NK-92 (cell line): ENCODE measurements around the gene UNKL.

ENCODE experiments used
- DNase-seq: peaks from one replicate; lab custom pipeline; 2025; ENCODE audit not compliant: unreplicated experiment; lab: John Stamatoyannopoulos, UW

Gene UNKL

DNA sequence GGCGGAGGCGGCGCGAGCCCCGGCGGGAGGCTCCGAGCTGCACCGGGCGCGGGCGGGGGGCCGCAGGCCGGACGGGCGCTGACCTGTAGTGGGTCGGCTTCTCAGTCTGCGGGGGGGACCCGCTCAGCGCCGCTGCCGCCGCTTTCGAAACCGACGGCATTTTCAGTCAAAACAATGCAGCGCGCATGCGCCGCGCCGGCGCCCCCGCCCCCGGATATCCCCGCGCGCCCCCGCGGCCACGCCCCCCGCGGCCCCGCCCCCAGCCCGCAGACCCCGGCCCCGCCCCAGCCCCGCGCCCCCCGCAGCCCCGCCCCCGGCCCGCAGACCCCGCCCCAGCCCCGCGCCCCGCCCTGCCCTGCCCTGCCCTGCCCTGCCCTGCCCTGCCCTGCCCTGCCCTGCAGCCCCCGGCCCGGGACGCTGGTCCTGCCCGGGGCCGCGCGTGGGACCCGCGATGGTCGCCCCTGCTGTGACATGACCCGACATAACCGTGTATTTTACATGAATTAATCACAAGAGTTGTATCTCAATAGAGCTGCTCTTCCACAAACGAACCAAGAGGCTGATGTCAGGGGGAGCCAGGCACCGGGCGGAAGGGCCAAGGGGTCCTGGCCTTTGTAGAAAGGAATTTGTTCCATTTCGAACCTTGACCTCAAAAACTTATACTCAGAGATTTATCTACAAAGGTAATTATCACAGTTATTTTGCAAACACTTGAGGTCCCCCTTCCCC is at the start of gene UNKL:
Gene UNKL, minus strand, starts transcription at position 173 of the 729 bp plus-strand sequence. Its CDS starts 13 bp downstream, at position 160.
- DNase-seq: no peak

GRCh38 chr16:1461146-1461545 is 46.6 kb upstream of the UNKL start:
- no peak for DNase-seq

GRCh38 chr16:1460602-1461138 is 46.2 kb upstream of the UNKL start:
- no peak for DNase-seq

- no peak for DNase-seq
Observed at GRCh38 chr16:1459967-1460366, 45.5 kb upstream of the UNKL start.

DNA sequence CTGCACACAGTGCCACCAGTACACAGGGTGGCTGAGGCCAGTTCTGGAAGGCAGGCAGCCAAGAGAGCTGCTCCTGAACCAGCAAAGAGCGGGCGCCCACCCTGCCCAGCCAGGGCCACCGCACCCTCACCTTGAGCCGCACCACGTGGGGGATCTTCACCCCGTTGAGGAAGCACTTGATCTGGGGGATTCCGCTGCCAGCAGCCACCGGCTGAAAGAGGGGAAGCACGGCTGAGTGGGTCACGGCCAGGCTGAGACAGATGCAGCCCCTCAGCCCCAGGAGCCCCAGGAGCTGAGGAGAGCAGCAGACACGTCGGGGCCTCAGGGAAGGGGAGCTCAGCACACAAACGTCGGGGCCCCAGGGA is 44.5 kb upstream of the UNKL start:
- DNase-seq: no peak

GRCh38 chr16:1458336-1458976 is 44.0 kb upstream of the UNKL start:
- DNase-seq: no peak

GRCh38 chr16:1457489-1458245 is 43.2 kb upstream of the UNKL start:
- DNase-seq: no peak

DNA sequence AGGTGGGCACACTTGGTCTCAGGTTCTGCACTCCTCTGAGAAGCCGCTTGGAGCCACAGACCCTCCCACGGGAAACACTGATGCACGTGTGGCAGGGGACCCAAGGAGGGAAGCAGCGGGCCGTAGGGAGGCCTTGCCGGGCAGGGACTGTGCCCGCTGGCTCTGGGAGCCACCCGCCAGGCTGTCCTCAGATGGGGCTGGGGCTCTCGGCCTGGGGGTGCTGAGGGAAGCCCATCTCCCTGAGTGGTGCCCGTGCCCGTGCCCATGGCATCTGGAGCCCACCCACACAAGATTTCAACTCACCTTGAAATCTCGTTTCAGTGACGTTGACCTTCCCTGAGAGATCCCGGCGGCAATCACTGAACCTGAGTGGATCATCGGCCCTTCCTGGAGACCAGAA is 42.4 kb upstream of the UNKL start:
- no peak for DNase-seq

GRCh38 chr16:1455190-1456171 is 41.0 kb upstream of the UNKL start:
- DNase-seq: no peak

- no peak for DNase-seq
Observed at GRCh38 chr16:1454561-1454960, 40.1 kb upstream of the UNKL start.

DNA sequence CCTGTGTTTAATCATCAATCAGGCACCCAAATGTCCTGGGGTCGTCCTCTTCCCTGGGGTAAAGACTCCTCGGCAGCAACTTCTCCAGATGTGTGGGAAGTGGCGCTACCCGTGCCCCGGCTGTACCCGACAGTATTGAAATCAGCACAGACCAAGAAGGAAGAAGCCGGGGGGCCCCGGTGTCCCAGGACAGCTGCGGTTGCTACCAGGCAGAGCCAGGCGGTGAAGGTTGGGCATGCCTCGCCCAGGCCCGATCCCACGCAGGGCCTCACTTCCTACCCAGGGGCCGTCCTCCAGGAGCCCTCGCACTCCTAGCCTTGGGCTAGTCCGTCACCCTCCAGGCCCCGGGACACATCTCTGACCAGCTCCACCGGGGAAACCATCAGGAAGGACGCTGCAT is 38.8 kb upstream of the UNKL start:
- DNase-seq: no peak

DNA sequence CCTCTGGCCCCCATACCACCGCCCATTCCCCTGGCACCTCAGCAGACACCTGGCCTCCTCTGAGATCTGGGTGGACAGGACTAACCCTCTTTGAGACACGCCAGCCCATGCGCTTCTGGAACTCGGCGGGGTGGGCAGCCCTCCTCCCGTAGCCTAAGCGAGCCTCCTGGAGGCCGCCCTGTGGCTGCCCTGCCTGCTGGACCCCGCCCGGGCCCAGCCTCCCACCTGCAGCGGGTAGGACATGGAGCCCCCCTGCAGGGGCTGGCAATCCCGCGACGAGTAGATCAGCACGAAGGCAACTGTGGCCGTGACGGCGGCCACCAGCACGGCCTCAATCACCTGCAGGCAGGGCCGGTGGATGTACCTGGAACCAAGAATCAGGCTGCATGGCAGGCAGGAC is 38.0 kb upstream of the UNKL start:
- DNase-seq: no peak

DNA sequence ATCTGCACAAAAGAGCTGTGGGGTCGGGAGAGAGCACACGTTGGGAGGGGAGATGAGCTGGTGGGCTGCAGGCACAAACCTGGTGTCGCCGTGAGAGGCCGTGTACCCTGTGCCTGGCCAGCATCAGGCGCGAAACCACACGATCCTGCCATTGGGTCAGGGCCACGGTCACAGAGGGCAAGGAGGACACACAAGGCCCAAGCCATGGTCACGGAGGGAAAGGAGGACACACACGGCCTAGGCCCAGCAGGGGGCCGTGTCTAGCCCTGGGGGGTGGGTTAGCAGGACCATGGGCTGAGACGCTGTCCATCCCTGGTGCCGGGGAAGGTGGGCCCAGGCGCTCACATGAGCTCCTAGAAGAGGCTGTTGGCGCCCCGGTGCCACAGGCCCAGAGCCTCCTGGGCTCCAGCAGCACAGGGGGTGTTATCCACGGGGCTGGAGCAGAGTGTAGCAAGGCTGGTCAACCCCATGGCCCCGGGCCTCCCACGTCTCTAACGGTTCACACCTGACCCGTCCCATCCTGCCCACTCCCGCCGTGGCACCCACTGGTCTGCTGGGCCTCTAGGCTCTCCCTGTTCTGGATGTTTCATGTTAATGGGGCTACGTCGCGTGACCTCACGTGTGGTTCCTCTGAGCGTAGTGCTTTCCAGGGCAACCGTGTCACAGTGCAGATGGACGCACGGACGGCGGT is 37.3 kb upstream of the UNKL start:
- no peak for DNase-seq

GRCh38 chr16:1450841-1451240 is 36.3 kb upstream of the UNKL start:
- no peak for DNase-seq

DNA sequence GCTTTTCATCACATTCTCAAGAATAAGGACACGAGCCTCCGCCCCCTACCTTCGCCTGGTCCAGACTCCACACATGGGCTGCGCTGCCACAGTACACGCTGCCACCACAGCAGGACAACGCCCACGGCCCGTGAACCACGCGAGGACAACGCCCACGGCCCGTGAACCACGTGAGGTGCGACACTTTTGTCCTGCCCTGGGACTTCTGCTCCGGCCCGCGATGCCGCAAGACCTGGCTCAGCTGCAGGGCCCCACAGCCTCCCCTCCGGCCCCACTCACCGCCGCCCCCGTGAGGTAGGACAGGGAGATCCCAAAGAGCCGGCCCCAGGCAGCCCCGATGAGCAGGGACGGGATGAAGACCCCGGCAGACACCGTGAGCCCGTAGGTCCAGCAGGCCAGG is 35.7 kb upstream of the UNKL start:
- no peak for DNase-seq

DNA sequence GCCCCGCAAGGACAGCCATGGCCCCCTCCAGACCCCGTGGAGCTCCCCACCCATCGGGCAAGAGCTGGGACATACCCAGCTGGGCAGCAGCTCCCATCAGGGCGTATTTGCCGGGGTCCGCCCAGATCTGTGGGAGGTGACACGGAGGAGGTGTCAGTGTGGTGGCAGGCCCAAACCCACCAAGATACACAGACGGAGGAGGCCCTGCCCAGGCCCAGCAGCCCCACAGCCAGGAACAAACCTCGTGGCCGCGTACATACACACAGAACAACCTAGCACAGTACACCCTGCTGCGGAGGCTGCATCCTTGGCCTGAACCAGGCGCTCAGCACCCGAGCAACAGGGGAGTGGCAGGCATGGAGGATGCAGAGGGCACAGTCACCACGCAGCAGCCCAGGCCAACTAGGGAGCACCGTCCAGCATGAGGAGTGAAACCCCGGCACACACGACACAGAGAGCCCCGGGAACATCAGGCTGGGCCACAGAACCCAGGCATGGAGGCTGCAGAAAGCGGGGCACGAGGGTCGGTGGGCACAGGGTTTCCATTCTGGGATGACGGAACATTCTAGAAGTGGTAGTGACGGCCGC is 34.8 kb upstream of the UNKL start:
- DNase-seq: no peak

DNA sequence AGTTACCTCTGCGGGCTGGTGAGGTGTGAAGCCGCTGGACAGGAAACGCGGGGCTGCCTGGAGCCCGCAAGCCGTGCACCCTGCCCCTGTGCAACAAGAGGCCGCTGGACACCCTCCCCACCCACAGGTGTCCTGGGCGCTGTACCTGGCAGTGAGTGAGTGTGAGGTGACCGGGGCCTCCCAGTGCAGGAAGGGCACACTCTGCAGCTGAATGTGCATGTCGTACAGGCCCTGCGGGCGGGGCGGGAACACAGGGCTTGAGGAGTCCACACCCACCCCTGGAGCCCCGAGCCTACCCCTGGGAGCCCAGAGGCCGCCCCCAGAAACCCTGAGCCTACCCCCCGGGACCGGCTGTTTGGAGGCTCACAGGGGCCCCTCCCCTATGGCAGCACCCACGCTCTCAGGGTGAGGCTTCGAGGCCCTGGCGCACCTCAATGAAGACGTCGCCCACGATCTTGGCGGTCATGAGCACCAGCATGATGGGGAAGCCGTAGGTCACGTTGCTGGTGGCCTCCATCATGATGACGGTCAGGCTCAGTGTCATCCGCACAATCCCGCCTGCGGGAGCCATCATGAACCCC is 34.1 kb upstream of the UNKL start:
- DNase-seq: no peak

- DNase-seq: no peak
Observed at GRCh38 chr16:1447965-1448364, 33.5 kb upstream of the UNKL start.

GRCh38 chr16:1446296-1447080 is 32.0 kb upstream of the UNKL start:
- DNase-seq: no peak
